Measurements from ENCODE around the gene ZNF792.
"Not testable (repeated sequence)": the region's sequence is repeated elsewhere in the genome, so short reads cannot be mapped to it uniquely, and the experiment has no call there.

Gene ZNF792

DNA sequence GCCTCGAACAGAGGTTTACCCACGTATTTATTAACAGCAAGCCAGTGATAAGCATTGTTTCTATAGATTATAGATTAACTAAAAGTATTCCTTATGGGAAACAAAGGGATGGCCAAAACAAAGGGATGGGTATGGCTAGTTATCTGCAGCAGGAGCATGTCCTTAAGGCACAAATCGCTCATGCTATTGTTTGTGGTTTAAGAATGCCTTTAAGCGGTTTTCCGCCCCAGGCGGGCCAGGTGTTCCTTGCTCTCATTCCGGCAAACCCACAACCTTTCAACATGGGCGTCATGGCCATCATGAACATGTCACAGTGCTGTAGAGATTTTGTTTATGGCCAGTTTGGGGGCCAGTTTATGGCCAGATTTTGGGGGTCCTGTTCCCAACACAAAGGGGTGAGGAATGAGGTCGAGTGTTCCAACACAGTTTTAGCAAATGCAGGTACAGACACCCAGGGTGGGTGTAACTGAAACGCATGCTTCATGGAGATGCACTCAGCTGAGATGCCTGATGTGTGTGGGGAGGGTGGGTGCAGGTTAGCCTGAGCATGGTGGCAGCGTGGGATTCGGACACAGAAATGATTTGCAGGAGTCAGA is 6.3 kb upstream of the ZNF792 start:
- not testable (repeated sequence) for DNase-seq

DNA sequence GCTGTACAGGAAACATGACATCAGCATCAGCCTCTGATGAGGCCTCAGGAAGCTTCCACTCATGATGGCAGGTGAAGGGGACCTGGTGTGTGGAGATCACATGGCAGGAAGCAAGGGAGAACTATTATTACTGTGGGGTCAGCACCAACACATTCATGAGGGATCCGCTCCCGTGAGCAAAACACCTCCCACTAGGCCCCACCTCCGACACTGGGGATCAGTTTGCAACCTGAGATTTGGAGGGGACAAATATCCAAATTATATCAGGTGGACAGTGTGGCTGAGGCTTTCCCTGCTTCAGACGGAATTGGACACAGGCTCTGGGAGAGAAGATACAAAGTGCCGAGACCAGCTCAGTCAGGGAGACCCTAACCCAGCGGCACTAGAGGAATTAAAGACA is 5.7 kb upstream of the ZNF792 start:
- no peak for DNase-seq

DNA sequence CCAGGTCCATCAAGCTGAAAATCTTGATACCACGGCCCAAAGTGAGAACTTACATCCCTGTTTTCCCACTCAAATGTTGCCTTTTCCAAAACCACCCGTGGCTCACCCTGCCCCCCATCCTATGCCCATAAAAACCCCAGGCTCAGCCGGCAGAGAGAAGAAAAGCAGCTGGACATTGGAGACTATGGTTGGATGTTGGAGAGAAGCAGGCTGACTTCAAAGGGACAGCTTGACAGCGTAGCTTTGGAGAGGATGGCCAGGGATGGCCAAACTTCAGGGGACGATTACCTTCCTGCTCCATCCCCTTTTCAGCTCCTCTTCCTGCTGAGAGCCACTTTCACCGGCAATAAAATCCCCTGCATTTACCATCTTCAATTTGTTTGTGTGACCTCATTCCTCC is 3.5 kb upstream of the ZNF792 start:
- DNase-seq: no peak

DNA sequence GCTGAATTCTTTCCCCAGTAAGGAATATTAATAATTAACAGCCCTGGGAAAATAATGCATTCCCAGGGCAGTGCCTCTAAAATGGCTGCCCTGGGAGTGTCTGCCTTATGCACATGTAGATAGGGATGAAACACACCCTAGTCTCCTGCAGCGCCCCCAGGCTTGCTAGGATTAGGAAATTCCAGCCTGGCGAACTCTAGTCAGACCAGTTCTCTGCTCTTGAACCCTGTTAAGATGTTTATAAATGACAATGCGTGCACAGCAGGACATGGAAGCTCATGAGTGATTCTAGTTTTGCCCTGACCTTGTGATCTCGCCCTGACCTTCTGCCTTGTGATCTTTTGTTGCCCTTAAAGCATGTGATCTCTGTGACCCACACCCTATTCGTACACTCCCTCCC is 1.5 kb upstream of the ZNF792 start:
- DNase-seq: not testable (repeated sequence)

DNA sequence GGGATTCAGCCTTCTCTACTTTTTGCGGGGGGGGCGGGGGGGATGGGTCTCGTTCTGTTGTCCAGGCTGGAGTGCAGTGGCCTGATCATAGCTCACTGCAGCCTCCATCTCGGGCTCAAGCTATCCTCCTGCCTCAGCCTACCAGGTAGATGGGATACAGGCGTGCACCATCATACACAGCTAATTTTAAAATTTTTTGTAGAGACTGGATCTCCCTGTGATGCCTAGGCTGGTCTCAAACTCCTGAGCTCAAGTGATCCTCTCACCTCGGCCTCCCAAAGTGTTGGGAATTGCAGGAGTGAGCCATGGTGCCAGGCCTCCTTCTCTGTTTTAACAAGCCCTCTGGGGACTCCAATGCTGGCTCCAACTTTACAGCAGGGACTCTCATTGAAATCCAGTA is 569 bp upstream of the ZNF792 start:
- no peak for DNase-seq

DNA sequence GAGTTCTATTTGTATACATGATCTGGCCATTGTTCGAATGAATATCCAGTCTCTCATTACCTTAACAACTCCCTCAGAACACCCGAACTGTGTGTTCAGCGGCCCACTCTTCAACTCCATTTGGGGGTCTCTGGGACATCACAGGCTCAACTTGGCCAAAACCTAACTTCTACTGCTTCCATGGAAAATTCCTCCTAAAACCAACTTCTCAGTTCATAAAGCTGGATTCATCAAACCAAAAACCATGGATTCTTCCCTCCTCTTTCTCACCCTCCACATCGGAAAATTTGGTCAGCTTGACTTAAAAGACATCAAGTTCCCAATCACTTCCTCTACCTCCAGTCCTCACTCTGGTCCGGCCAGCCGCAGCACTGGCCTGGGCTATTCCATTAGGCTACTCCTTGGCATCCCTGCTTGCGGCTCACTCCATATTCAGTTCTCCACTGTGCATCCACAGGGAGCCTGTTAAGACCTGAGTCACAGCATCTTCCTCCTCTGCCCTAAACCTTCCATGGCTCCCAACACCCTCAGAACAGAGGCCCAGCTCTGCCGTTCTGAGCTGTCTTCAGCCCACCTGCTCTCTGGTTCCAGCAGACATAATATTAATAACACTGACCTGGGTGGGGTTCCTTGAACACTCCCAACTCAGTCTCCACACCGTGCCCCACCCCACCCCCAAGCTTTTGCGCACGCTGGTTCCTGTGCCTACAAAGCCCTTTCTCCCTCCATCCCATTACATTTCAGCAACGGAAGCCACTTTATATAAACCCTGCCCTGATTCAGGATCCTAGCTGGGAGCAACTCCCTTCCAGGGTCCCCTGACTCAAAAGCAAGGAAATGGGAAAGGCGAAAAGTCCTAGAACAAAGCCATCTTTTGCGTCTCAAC is 1.1 kb downstream of the ZNF792 start:
- no peak for DNase-seq

DNA sequence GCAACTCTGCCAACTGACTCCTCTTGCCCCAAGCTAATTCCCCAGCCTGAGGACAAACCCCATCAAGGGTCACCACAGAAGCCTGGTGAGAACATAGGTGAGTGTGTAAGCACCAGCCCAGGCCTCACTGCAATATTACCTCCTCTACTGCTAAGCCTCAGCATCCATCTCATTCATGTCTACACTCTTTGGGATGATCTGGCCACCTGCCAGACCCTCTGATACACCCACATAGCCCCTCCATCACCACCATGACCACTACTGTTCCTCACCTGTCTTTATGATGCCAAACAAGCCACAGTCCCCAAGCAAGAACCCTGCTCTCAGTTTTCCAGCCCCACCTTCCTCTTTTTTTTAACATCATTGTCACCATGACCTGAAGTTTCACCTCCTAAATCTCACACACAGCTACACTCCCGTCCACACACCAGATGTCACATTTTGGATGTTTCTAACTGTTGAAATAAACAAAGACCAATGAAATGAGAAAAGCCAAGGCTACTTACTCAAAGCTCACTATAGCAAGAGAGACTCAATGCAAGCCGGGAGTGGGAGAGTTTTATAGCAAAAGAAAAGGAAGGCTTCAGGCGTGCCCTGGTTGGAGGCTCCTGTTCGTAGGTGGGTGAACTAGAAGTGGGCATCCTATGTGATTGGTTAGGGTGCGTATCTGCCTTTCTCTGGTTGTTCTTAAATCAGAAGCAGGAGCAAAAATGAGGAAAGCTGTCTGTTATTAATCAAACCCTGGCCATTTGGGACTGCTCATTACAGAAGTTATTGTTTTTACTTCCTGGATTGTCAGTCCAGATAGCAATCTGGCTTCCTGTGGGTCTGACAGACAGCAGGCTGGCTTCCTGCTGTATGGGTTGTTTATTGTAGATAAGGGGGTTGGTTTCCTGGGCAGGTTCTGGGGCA is 2.0 kb downstream of the ZNF792 start:
- no peak for DNase-seq

DNA sequence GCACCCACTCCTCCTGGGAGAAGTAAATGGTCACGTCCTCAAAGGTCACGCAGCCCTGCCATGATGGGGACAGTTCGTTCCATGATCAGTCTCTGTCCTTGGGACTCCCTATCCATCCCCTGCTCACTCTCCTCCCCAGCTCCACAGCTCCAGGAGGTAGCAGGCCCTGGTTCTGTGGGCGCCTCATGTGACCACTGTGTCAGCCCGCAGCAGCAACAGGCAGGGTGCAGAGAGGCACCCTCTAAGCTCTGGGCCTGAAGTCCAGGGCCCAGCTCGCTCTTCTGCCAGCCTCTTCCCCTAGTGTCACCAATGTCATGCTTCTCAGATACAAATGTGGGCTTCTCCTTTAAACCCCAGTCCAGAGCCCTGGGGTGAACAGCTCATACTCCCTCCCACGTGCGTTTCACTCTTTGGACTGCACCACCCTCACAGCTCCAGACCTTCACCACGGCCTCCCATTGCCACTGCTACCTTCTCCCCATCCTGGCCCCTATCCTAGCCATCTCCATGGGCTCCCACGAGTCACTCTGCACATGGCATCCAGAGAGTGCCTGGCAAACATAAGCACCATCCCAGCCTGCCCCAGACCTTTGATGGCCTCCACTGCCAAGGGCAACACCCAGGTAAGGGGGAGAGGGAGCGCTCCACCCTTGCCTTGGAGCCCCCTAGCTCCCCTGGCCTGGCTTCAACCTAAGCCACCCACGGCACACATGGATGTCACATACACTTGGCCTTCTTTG is 2.9 kb downstream of the ZNF792 start:
- no peak for DNase-seq

DNA sequence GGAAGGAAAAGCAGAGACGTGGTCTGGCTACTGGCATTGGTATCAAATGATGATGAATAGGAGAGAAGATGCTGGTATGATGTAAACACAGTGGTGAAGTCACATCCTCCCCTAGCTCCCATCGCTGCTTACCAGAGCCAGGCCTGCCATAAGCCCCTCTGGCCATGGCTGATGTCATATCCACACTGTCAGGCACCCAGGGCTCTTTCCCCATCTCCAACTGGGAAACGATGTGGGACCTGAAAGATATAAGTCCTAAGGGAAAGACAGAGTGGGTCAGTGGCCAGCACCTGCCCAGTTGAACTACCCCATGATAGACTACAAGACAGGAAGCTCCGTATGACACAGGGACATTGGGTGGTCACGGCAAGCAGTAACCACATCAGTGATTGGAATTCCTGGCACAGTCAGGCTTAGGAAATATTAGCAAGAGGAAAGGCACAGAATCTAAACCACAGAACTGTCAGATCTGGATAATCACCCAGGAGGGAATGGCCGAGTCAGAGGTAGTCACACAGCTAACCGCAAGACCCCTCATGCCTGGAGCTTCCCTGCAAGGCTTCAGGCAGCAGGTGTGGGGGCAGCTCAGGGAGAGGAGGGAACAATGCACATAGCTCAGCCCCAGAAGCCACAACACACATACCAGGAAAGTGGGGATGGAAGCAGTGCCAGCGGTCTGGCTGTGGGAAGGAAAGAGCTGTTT is 3.8 kb downstream of the ZNF792 start:
- DNase-seq: peak; percentile 45

DNA sequence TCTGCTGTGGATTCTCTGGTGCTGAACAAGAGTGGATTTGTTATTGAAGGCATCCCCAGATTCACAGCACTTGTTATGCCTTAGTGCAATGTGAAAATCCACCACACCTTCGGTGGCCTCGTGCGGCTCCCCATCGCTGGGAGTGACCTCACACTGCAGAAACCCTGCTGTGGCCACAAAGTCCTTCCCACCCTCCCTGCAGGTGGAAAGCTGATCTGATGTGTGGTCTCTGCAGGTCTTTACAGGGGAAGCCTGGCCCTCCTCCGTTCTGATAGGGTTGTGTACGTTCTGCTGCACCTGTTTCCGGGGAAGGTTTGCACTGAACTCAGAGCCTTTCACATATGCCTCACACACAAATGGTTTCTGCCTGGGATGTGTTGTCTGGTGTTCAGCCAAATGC is 5.0 kb downstream of the ZNF792 start:
- no peak for DNase-seq

DNA sequence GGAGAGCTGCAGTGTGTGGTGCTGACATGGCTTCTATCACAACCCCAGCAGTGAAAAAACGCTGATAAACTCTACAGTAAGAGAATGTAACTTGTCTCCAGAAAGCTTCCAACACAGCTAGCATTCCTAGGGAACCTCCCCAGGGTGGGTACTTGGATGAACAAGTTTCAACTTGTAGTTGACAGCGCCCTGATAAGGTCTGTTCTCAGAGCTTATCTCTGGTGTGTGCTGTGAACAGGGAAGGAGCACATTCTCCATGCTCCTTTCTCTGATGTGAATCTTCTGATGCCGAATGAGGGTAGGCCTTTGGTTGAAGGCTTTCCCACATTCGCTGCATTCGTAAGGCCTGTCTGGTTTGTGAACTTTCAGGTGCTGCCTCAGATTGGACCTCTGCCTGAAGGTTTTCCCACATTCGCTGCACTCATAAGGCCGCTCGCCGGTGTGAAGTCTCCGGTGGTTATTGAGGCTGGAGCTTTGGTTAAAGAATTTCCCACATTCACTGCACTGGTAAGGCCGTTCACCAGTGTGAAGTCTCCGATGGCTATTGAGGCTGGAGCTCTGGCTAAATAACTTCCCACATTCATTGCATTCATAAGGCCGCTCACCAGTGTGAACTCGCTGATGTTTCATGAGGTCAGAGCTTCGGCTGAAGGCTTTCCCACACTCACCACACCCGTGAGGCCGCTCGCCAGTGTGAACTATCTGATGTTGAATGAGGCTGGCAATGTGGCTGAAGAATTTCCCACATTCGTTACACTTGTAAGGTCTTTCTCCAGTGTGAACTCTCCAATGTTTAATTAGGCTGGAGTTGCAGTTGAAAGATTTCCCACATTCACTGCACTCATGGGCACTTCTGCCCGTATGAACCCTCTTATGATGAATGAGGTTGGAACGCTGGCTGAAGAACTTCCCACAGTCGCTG is 5.9 kb downstream of the ZNF792 start:
- DNase-seq: no peak

DNA sequence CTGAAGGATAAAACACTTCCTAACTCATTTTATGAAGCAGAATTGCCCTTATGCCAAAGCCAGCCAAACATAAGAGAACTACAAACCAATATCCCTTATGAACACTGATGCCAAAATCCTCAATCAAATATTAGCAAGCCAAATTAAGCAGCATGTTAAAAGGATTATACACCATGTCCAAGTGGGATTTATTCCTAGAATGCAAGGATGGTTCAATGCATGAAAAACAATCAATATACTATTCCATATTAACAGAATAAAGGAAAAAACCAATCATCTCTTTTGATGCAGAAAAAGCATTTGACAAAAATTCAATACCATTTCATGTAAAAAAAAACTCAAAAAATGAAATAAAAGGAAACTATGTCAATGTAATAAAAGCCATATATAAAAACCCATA is 10.9 kb downstream of the ZNF792 start:
- no peak for DNase-seq

DNA sequence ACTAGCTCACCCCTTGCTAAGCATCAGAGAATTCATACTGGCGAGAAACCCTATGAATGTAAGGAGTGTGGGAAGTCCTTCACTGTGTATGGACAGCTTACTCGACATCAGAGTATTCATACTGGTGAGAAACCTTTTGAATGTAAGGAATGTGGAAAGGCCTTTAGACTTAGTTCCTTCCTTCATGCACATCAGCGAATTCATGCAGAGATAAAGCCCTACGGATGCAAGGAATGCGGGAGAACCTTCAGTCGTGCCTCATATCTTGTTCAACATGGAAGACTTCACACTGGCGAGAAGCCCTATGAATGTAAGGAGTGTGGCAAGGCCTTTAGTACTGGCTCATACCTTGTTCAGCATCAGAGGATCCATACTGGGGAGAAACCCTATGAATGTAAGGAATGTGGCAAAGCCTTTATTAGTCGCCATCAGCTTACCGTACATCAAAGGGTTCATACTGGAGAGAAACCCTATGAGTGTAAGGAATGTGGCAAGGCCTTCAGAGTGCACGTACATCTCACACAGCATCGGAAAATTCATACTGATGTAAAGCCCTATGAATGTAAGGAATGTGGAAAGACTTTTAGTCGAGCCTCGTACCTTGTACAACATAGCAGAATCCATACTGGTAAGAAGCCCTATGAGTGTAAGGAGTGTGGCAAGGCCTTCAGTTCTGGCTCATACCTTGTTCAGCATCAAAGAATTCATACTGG is 20.0 kb downstream of the ZNF792 start:
- DNase-seq: no peak

DNA sequence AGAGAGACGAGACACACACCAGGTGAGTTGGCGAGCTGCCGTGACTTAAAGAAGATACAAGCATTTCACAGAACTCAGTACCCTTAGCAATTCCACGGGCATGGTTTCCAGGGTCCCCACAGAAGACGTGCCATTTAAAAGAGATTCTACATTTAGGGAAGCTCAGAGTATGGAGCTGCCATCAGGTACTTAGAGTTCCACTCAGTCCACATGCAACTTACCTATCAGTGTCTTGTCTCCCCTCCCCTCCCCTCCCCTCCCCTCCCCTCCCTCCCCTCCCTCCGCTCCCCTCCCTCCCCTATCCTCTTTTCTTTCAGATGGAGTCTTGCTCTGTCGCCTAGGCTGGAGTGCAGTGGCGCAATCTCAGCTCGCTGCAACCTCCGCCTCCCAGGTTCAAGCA is 25.1 kb downstream of the ZNF792 start:
- no peak for DNase-seq

DNA sequence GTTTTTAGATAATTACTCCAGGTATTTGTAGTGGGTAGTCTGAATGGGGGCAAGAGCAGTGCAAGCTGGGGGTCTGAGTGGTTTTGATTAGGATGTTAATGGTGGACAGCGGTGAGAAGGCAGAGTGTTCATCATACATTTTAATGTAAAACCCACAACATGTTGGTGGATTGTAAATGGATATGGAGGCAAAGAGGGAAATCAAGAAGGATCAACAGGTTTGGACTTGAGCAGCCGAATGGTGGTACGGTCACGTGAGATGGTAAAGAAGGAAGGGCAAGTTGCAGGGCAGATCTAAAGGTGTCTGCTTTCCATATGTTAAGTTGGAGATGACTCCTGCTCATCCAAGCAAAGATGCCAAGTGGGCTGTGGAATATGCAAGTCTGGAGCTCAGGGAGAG is 27.8 kb downstream of the ZNF792 start:
- no peak for DNase-seq

DNA sequence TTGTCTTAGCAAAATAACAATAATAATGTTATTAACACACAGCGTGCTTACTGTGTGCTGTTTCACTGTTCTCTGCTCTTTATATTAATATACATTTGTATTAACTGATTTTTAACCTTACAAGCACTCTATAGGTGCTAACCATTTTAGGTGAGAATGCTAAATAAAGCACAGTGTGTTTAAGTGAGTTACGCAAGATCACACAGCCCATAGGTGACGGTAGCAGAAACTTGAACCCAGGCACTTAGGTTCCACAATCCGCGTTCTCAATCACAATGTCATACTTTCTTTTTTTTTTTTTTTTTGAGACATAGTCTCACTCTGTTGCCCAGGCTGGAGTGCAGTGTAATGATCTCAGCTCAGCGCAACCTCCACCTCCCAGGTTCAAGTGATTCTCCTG is 31.5 kb downstream of the ZNF792 start:
- DNase-seq: no peak

DNA sequence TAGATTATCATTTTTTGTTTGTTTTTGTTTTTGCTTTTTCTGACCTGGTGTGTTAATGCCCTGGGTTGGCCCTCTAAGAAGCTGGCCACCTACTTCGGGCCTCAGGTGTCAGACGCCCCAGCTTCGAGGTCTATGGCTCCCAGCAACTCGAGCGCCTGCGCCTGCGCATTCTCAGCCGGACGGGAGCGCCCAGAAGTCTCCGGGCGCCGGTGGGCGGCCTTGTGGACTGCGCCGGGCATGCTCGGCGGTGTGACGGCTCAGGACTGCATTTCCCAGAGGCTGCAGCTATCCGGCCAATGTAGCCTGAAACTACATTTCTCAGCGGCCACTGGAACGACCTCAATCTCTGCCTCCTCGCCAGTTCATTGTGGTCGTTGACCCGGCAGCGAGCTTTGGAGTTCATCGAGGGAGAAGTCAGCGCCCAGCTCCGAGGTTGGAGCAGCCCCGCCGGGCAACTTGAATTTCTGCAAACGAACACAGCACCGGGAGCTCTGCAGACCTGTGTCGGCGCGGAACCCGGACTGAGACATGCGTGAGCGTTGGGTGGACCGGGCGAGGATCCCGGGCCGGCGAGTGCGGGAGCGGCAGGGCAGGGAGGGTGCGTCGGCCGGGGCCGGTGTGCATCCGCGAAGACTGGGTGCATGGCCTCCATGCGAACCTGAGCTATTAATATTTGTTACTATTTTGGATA is 37.2 kb downstream of the ZNF792 start, which contains the start of gene ZNF30:
Gene ZNF30 (plus strand): TSS at position 219 of the 691 bp plus-strand sequence. CDS start 3,045 bp downstream, outside the sequence.
- DNase-seq: peak; percentile 96

DNA sequence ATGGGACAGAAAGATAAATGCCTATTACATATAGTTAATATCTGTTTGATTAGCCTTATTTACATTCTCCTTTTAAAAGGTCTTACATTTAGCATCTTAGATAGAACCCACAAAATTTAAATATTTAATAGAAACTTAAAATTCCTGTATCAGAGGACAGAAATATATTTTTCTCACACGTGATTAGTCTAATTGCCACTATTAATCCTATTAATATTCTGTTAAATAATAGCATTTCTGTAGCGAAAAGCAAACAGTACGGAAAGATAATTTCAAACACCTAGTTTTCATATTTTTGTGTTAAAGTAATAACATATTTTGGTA is 37.7 kb downstream of the ZNF792 start:
- no peak for DNase-seq

DNA sequence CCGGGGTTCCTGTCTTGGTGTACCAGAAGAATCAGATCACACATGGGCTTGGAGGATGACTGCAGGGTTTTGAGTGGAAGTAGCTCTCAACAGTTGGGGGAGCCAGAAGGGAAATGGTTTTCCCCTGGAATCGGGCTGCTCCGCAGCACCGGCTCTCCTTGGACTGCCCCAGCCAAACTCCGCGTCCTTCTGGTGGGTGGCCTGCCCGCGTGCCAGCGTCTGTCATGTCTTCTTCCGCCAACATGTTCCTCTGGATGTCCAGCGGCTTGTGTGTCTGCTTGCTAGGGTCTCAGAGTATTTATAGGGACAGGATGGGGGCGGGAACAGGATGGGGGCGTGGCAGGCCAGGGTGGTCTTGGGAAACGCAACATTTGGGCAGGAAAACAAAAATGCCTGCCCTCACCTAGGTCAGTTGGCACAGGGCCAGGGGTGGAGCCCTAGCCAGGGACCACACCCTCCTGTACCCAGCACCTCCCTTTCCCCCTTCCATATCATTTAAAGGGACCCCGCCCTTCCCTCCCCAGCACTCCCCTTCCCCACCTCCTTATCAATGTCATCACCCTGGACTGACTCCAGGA is 38.7 kb downstream of the ZNF792 start:
- no peak for DNase-seq

Measured in 8988T (cell line).